Ectodermal cell (in vitro differentiated cells): ENCODE data around the gene SSBP3.

ENCODE experiments used
- H3K27ac ChIP-seq: 2 replicates; pipeline ENCODE4 v1.7.0; 2013; ENCODE audit warnings: mild to moderate bottlenecking, low read depth, low read length; ENCODE audit not compliant: insufficient read depth, poor library complexity, severe bottlenecking
- H3K27me3 ChIP-seq: 2 replicates; pipeline ENCODE4 v1.7.0; 2013; ENCODE audit warnings: mild to moderate bottlenecking, low read length; ENCODE audit not compliant: insufficient read depth, control insufficient read depth, poor library complexity, severe bottlenecking
- H3K36me3 ChIP-seq: one replicate; pipeline ENCODE4 v1.7.0; 2013; ENCODE audit warnings: low read length; ENCODE audit not compliant: control insufficient read depth, insufficient read depth
- H3K4me1 ChIP-seq: one replicate; pipeline ENCODE4 v1.7.0; 2013; ENCODE audit warnings: low read length; ENCODE audit not compliant: control insufficient read depth, insufficient read depth
- H3K4me3 ChIP-seq: 2 replicates; pipeline ENCODE4 v1.7.0; 2013; ENCODE audit warnings: low read depth, low read length, control low read depth; ENCODE audit not compliant: insufficient read depth
- H3K9me3 ChIP-seq: 2 replicates; pipeline ENCODE4 v1.7.0; 2013; ENCODE audit warnings: mild to moderate bottlenecking, low read length, moderate library complexity; ENCODE audit not compliant: control insufficient read depth
- WGBS, 2 experiments: methylation state at CpG; one replicate each; pipeline ENCODE4 v1.1.7; 2013; ENCODE audit warnings: missing lambda C conversion rate in 2 of 2; 5-methylcytosine and 5-hydroxymethylcytosine counted together

SSBP3 gene

DNA sequence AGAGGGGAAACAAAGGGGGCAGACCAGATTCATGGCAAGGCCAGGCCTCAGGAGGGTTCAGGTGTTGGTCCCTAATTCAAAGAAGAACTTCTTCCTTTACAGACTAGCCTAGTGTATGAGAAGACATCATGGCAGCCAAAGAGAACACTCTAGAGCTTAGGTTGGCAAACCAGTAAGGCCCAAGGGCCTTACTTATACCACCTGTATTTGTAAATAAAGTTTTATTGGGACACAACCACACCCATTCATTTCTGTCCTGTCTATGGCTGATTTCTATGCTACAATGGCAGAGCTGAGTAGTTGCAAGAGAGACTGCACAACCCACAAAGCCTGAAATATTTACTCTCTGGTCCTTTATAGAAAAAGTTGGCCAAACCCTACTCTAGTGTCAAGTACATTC, 42.3 kb downstream of the SSBP3 start:
- H3K27me3 ChIP-seq = no peaks in the 10 kb centered on the region
- H3K4me3 ChIP-seq = no peak overlapping the region
- H3K27ac ChIP-seq = no peak overlapping the region
- peaks cover 21% of the 10 kb centered on the region for H3K4me1 ChIP-seq
- H3K36me3 ChIP-seq = no peaks in the 10 kb centered on the region
- no peaks in the 10 kb centered on the region for H3K9me3 ChIP-seq

DNA sequence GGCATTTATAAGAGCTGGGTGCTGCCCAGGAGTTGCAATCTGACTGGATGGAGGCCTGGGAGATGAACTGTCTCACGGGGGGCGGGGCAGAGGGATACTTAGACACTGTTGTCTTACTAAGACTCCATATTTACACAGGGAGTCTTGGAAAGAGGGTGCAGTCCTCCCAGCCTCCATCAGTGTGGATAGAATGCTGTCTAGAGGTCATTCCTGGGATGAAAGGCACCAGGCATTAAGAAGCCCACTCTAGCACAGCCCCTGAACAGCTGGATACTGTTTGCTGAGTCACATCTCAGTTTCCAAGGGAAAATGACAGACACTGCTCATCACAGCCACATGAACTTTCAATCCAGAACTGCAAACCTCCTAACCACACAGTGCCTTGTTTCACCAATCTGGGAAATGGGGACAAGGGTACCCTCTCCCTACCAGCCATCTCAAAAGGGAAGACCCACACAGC, 43.3 kb downstream of the SSBP3 start:
- Histone ChIP-seq H3K9me3 (no peaks in the 10 kb centered on the region), H3K27me3 (no peaks in the 10 kb centered on the region), H3K4me3 (no peak overlapping the region), H3K4me1 (peaks cover 26% of the 10 kb centered on the region), H3K36me3 (no peaks in the 10 kb centered on the region), H3K27ac (no peak overlapping the region)
- 86 to 87% methylated on average over 2 of the region's 2 CpGs for WGBS, 2 experiments

DNA sequence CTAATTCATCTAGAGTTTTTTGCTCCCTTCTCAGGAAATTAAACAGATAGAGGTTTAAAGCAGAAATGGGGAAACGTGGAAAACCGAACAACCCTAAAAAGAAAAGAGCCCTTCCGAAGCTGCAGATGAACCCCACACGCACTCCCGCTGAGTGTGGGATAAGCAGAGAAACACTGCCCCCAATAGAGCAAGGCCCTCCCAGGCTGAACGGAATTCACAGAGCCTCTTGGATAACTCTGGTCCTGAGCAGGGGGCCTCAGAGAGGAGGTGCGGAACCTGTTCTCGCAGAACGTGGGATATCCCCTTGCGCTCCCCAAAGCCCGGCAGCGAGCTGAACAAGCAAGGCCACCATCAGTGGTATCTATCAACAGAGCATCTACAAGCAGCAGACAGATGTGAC, 44.9 kb downstream of the SSBP3 start:
- Histone ChIP-seq H3K9me3 (no peaks in the 10 kb centered on the region), H3K27ac (no peak overlapping the region), H3K27me3 (no peaks in the 10 kb centered on the region), H3K4me1 (peaks cover 41% of the 10 kb centered on the region), H3K4me3 (no peak overlapping the region), H3K36me3 (no peaks in the 10 kb centered on the region)
- 61 to 70% methylated on average over 12 of the region's 12 CpGs for WGBS, 2 experiments

DNA sequence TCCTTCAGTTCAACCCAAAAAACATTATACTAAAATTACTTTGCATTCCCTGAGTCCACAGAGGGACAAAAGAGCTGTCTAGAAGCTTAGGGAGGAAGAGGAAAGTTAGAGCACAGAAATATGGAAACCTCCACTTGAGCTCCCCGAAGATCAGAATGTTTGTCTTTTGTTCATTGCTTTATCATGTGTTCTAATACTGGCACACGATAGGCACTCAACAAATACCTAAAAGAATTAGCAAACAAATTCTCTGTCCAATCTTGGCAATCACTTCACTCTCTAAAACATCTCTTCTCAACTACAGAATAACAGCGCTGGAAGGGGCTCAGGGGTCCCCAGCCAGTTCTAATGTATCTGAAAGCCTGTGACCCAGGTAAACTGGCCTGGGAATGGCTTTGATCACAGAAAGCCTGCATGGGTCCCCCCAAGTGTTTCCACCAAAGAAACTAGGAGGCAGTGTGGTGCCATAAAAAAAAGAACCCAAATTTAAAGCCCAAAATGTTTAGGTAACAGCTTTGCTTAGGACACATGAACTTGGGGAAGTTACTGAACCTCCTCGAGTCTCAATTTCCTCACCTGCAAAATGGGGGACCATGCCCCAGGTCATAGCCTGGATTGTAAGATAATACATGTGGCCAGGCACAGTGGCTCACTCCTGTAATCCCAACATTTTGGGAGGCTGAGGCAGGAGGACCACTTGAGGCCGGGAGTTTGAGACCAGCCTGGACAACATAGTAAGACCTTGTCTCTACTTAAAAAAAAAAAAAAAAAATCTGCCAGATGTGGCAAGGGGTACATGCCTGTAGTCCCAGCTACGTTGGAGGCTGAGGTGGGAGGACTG, 45.8 kb downstream of the SSBP3 start:
- Histone ChIP-seq H3K27me3 (no peaks in the 10 kb centered on the region), H3K9me3 (no peaks in the 10 kb centered on the region), H3K4me3 (no peak overlapping the region), H3K27ac (no peak overlapping the region), H3K4me1 (peaks cover 49% of the 10 kb centered on the region), H3K36me3 (no peaks in the 10 kb centered on the region)
- WGBS, 2 experiments = 91 to 92% methylated on average over 6 of the region's 6 CpGs

DNA sequence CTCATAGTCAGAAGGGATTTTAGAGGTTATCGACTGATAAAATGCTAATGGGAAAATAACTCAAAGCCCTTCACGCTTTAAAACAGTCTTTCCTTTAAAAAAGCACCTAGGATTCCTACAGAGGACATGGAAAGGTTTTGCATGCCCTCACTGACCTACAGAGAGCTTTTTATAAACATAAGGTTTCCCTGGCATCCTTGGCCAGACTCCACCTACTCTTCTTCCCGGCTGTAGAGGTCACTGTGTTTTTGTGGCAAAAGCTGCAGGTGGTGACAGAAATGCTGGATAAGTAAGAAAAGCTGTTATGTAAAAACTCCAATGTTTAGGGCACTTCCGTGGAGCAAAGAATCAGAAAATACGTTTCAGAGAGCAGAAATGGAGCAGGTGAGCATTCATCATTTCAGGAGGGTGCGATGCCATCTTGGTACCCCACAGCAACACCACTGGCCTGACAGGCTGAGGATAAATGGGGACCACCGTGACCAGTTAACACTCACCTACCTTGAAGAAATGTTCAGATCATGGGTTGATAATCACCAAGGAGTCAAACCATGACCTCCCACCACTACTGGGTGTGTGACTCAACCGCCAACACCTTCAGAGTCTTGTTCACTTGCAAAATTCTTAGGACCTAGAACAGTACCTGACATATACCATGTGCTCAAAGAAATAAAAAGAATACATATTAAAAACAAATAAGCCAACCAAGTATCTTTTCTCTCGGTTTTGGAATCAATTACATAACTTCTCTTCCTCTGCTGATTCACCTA, 46.6 kb downstream of the SSBP3 start:
- 83 to 86% methylated on average over 9 of the region's 9 CpGs for WGBS, 2 experiments

DNA sequence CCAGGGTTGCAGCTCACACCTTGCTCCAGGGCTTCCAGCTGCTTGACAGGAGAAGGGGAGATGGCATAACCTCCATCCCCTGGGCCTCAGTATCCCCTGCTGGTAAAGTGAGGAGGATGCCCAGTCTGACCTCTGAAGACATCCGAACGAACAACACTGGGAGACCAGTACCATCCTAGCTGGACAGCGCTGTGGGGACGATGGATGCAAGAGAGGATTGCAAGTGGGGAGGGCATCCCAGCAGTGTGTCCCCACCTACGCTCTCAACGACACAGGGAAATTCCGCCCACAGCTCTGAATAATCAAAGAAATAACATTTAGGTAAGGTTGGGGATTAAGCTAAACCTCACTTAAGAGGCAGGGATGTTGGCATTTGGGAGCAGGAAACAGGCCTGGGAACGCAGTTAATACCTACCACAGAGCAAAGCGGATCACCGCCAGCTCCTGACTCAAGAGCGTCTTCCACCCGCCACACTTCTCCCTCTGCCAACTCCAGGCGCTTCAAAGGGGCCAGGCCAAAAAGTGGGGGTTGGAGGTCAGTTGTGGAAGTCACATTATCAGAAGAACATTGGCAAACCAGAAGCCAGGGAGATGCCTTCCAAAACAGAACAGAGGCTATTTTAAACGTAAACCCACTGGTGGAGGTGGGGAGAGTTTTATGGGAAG, 47.6 kb downstream of the SSBP3 start:
- Histone ChIP-seq H3K4me1 (peaks cover 67% of the 10 kb centered on the region), H3K27ac (no peak overlapping the region), H3K36me3 (no peaks in the 10 kb centered on the region), H3K27me3 (no peaks in the 10 kb centered on the region), H3K4me3 (no peak overlapping the region), H3K9me3 (no peaks in the 10 kb centered on the region)
- 93 to 94% methylated on average over 13 to 14 of the region's 14 CpGs for WGBS, 2 experiments

More for the DNA sequence above, 46.6 kb downstream of the SSBP3 start:
- Histone ChIP-seq H3K4me3 (no peak overlapping the region), H3K36me3 (no peaks in the 10 kb centered on the region), H3K27me3 (no peaks in the 10 kb centered on the region), H3K9me3 (no peaks in the 10 kb centered on the region), H3K27ac (no peak overlapping the region), H3K4me1 (peaks cover 57% of the 10 kb centered on the region)

DNA sequence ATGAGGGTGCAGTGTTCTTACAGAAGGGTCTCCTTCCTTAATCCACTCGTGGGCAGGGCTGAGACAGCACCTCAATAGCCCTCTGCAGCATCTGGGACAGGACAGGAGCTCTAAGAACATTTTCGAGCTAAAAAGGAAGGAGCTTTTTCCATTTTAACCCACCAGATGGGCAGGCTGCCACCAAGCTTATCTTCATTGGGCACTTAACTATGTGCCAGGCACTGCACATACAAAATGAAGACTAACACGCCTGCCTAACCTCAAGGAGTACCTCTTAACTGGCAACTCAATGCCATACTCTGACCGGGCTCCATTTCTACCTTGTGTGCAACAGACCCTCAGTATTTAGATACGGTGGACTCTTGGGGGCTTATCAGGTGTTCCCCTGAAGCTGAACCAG, 48.2 kb downstream of the SSBP3 start:
- Histone ChIP-seq H3K4me3 (no peak overlapping the region), H3K36me3 (no peaks in the 10 kb centered on the region), H3K27ac (no peak overlapping the region), H3K4me1 (peaks cover 68% of the 10 kb centered on the region), H3K27me3 (no peaks in the 10 kb centered on the region), H3K9me3 (no peaks in the 10 kb centered on the region)
- 89 to 94% methylated on average over 5 of the region's 5 CpGs for WGBS, 2 experiments

DNA sequence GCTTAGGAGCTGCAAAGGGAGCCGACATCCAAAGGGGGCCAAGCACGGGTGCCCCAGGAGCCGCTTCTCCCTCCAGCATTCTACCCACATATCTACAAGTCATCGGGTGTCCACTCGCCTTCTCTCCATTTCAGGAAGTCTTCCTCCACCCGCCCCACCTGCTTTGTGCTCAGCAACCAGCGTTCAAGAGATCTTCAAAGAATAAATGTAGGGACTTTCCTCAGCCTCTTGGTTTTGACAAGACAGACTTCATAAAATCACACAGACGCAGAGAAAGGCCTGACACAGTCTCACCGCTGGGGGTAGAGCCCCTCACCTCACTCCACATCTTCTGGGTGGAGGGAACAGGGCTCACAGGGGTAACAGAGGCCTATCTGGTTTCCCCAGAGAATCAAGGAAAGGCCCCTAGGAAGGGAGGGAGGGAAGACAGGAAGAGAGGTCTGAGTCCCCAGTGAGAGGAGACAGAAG, 49.5 kb downstream of the SSBP3 start:
- H3K9me3 ChIP-seq = no peaks in the 10 kb centered on the region
- H3K4me1 ChIP-seq = peaks cover 58% of the 10 kb centered on the region
- no peaks in the 10 kb centered on the region for H3K36me3 ChIP-seq
- no peaks in the 10 kb centered on the region for H3K27me3 ChIP-seq
- H3K27ac ChIP-seq = peak overlapping the region; percentile 16
- no peak overlapping the region for H3K4me3 ChIP-seq
- WGBS, 2 experiments = 77 to 82% methylated on average over 9 of the region's 9 CpGs

DNA sequence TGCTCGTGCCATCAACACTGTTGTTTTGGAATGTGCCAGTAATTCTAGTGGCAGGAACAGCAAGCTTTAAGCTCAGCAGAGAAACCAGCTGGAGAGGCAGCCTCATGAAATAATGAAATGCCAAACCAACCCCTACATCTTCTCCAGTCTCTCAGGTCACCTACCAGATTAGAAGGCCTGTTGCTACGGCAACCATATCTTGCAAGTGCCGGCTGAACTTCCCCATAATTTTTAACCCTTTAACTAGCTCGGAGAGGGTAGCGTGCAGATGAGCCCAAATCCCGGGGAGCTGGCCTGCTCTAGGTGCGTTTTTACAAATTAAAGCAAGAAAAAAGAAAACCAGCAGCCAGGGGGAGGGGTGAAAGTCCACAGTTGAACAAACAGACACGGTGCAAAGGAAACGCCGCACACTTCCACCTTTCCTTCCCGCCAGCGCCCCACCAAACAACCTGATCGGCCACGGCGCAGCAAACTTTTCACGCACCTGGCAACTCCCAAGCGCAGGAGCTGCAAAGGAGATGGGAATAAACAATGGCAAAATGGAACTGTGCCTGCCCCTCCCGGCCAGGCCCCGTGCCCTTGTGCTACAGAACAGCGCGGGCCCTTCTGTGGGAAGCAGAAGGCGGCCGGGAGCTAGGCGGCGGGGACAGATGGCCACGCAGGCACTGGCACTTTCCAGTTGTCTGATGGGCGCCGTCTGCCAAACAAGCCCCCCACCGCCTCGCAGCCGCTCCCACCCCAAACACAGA, 50.1 kb downstream of the SSBP3 start:
- peak overlapping the region; percentile 16 for H3K27ac ChIP-seq
- H3K4me1 ChIP-seq = peaks cover 52% of the 10 kb centered on the region
- whole genome bisulfite sequencing, 2 experiments = 78 to 82% methylated on average over 31 of the region's 31 CpGs
- no peak overlapping the region for H3K4me3 ChIP-seq
- no peaks in the 10 kb centered on the region for H3K9me3 ChIP-seq
- no peaks in the 10 kb centered on the region for H3K36me3 ChIP-seq
- H3K27me3 ChIP-seq = no peaks in the 10 kb centered on the region
